ENCODE results near the gene ATG9B. TPM values are rescaled to one million over a fixed set of nuclear protein-coding genes. Genes with fewer than 3 reads are reported as not detected.

The ATG9B gene
- total and polyA plus RNA-seq, 9 of the 15 experiments (the other 6 are each of a cell fraction or from before 2014, with no cell fraction given), result 0.29 to 8.0 (median 2.1) TPM

GRCh38 chr7:151056666-151057505, 32.6 kb upstream of the ATG9B start (continued):
- no peak for TF ChIP-seq CTCFL (IDR thresholded peaks at IDR 0.05; ENCODE audit: borderline replicate concordance, insufficient read depth, low read depth, low read length, poor library complexity, severe bottlenecking)
- TF ChIP-seq SIX5 (IDR thresholded peaks at IDR 0.05; ENCODE audit: borderline replicate concordance in 1 of 2, insufficient read depth in 1 of 2, low read depth in 1 of 2, low read length in 2 of 2), result no peak
- TF ChIP-seq, protein P1, sequence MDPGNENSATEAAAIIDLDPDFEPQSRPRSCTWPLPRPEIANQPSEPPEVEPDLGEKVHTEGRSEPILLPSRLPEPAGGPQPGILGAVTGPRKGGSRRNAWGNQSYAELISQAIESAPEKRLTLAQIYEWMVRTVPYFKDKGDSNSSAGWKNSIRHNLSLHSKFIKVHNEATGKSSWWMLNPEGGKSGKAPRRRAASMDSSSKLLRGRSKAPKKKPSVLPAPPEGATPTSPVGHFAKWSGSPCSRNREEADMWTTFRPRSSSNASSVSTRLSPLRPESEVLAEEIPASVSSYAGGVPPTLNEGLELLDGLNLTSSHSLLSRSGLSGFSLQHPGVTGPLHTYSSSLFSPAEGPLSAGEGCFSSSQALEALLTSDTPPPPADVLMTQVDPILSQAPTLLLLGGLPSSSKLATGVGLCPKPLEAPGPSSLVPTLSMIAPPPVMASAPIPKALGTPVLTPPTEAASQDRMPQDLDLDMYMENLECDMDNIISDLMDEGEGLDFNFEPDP (CRISPR knock-in tag; IDR thresholded peaks at IDR 0.05), result no peak
- 0 out of 2 replicates have a peak, but pooled peaks have one; percentile 11 for TF ChIP-seq EP300 (IDR thresholded peaks at IDR 0.05; ENCODE audit: low read length)
- TF ChIP-seq BDP1 (IDR thresholded peaks at IDR 0.05; ENCODE audit: insufficient read depth, insufficient read length), result no peak
- TF ChIP-seq, protein P2, sequence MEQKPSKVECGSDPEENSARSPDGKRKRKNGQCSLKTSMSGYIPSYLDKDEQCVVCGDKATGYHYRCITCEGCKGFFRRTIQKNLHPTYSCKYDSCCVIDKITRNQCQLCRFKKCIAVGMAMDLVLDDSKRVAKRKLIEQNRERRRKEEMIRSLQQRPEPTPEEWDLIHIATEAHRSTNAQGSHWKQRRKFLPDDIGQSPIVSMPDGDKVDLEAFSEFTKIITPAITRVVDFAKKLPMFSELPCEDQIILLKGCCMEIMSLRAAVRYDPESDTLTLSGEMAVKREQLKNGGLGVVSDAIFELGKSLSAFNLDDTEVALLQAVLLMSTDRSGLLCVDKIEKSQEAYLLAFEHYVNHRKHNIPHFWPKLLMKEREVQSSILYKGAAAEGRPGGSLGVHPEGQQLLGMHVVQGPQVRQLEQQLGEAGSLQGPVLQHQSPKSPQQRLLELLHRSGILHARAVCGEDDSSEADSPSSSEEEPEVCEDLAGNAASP (IDR thresholded peaks at IDR 0.05), result no peak
- no peak for TF ChIP-seq JUN (IDR thresholded peaks at IDR 0.05; ENCODE audit: borderline replicate concordance, low read depth, low read length)
- no peak for TF ChIP-seq JUN (CRISPR knock-in tag; IDR thresholded peaks at IDR 0.05; ENCODE audit: borderline replicate concordance)
- TF ChIP-seq NR2C2 (CRISPR knock-in tag; IDR thresholded peaks at IDR 0.05), result peak; percentile 47
- TF ChIP-seq NR2C2 (tag; IDR thresholded peaks at IDR 0.05), result 0 out of 2 replicates have a peak, but pooled peaks have one; percentile 1
- TF ChIP-seq FOXJ3 (CRISPR knock-in tag; IDR thresholded peaks at IDR 0.05), result no peak
- TF ChIP-seq GABPB1 (CRISPR knock-in tag; IDR thresholded peaks at IDR 0.05), result no peak
- no peak for TF ChIP-seq NFXL1 (CRISPR knock-in tag; IDR thresholded peaks at IDR 0.05)
- TF ChIP-seq EGR1 (conservative IDR thresholded peaks at IDR 0.05), result 0 out of 2 replicates have a peak, but pooled peaks have one; percentile 28
- no peak for TF ChIP-seq ZSCAN32 (CRISPR knock-in tag; IDR thresholded peaks at IDR 0.05)
- TF ChIP-seq USF1 (CRISPR knock-in tag; IDR thresholded peaks at IDR 0.05), result no peak
- no peak for TF ChIP-seq CCNT2 (IDR thresholded peaks at IDR 0.05; ENCODE audit: borderline replicate concordance, extremely low read depth, insufficient read length, low read depth, low read length)
- no peak for TF ChIP-seq ZNF561 (CRISPR knock-in tag; conservative IDR thresholded peaks at IDR 0.05)
- TF ChIP-seq, protein P3, sequence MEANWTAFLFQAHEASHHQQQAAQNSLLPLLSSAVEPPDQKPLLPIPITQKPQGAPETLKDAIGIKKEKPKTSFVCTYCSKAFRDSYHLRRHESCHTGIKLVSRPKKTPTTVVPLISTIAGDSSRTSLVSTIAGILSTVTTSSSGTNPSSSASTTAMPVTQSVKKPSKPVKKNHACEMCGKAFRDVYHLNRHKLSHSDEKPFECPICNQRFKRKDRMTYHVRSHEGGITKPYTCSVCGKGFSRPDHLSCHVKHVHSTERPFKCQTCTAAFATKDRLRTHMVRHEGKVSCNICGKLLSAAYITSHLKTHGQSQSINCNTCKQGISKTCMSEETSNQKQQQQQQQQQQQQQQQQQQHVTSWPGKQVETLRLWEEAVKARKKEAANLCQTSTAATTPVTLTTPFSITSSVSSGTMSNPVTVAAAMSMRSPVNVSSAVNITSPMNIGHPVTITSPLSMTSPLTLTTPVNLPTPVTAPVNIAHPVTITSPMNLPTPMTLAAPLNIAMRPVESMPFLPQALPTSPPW (CRISPR knock-in tag; IDR thresholded peaks at IDR 0.05), result no peak
- TF ChIP-seq POU5F1 (IDR thresholded peaks at IDR 0.05; ENCODE audit: borderline replicate concordance, low read depth, low read length, partially characterized antibody), result no peak
